Mammary microvascular endothelial cell (primary cell): ENCODE measurements around the gene FCN2. TPM values are rescaled to one million over a fixed set of nuclear protein-coding genes. Genes with fewer than 3 reads are reported as not detected.

Experiments
- total RNA-seq: library from RNA; depleted of rRNA; stranded (reverse); fragments of >200 nt; gene quantifications from 2 replicates; pipeline ENCODE4 v1.2.3, GENCODE V29; 2015

The FCN2 gene
- total RNA-seq, result not detected in 2 replicates

GRCh38 chr9:134880484-134881312, at the start of gene FCN2:
Gene FCN2, plus strand, starts transcription at chr9:134880810. Its CDS starts 12 bp downstream, at chr9:134880822.

GRCh38 chr9:134917431-134918373, 37.1 kb downstream of the FCN2 start, which contains the start of gene FCN1:
Gene FCN1, minus strand, starts transcription at chr9:134917912. Its CDS starts 41 bp downstream, at chr9:134917871.

Other genes with a start within 250 kb of the FCN2 start
- gene COL5A1, start 239.0 kb upstream of the FCN2 start, total RNA-seq, result 10.1 and 14.1 TPM in 2 replicates
- gene FCN1, start 37.1 kb downstream of the FCN2 start, total RNA-seq, result not detected in 2 replicates
- gene OLFM1, start 206.9 kb downstream of the FCN2 start, total RNA-seq, result 2.1 and 4.7 TPM in 2 replicates